Heart right ventricle (tissue), 16 donors: Measurements from ENCODE around the gene ARHGEF7. TPM values are rescaled to one million over a fixed set of nuclear protein-coding genes. Genes with fewer than 3 reads are reported as not detected.

Experiments
- ATAC-seq, 8 donors: fragments of 200-7000 bp; cut with Tn5 transposase; one replicate each; pipeline ENCODE4 v1.9.1; 2020; ENCODE audit warnings: mild to moderate bottlenecking in 8 of 8, moderate library complexity in 8 of 8, moderate number of reproducible peaks in 1 of 8
- DNase-seq, 2 donors: peaks; one replicate each; pipeline ENCODE4 v3.0.0-alpha.2; 2020
- H3K27ac ChIP-seq, 10 donors: fragments of 200-600 bp; sonication (generic) in 2 of 10; one replicate each; pipeline versions ENCODE4 v1.5.0 to v1.8.0; 2020 to 2022; ENCODE audit warnings: mild to moderate bottlenecking in 3 of 10
- H3K27me3 ChIP-seq, 7 donors: fragments of 200-600 bp; one replicate each; pipeline ENCODE4 v1.8.0; 2021 to 2022; ENCODE audit warnings: mild to moderate bottlenecking in 2 of 7
- H3K36me3 ChIP-seq, 9 donors: fragments of 200-600 bp; sonication (generic) in 1 of 9; one replicate each; pipeline versions ENCODE4 v1.5.0 to v1.8.0; 2020 to 2022; ENCODE audit warnings: mild to moderate bottlenecking in 2 of 9
- H3K4me1 ChIP-seq, 9 donors: fragments of 200-600 bp; sonication (generic) in 1 of 9; one replicate each; pipeline versions ENCODE4 v1.5.0 to v1.8.0; 2020 to 2022; ENCODE audit warnings: mild to moderate bottlenecking in 4 of 9
- H3K4me3 ChIP-seq, 10 donors: fragments of 200-600 bp; sonication (generic) in 2 of 10; one replicate each; pipeline versions ENCODE4 v1.5.0 to v1.8.0; 2020 to 2022; ENCODE audit warnings: mild to moderate bottlenecking in 7 of 10, moderate library complexity in 2 of 10
- H3K9me3 ChIP-seq, 11 donors: fragments of 200-600 bp in 10 of 11; sonication (generic) in 2 of 11; one replicate each; pipeline versions ENCODE4 v1.5.0 to v1.8.0; 2013 to 2022; ENCODE audit warnings: mild to moderate bottlenecking in 2 of 11, control low read depth in 1 of 11, moderate library complexity in 1 of 11
- WGBS, 2 donors: extraction: QIAGEN DNeasy Blood & Tissue Kit; methylation state at CpG; one replicate each; pipeline ENCODE4 v1.1.7; 2013; ENCODE audit warnings: inconsistent platforms in 1 of 2; 5-methylcytosine and 5-hydroxymethylcytosine counted together
- intact Hi-C, 10 donors: fragments of 100-400 bp; cut with DNase I; formaldehyde crosslinking; loops; one replicate each; pipeline versions ENCODE4 v1.11.1 to v1.14.2; 2022
- polyA plus RNA-seq, 2 donors: library from polyadenylated mRNA; stranded (reverse); fragments of 200-250 nt; gene quantifications; one replicate each; pipeline ENCODE4 v1.2.3, GENCODE V29; 2013
- total RNA-seq, 10 donors: library from RNA; stranded (reverse); fragmentation: NEBNext Ultra II Directional in 3 of 10; extraction: Animal tissue kit (Norgen Biotek cat#: 25700) in 3 of 10; gene quantifications; one replicate each; pipeline versions ENCODE4 v1.2.1 to v1.2.4, GENCODE V29; 2021 to 2023
- TF ChIP-seq, protein P1 (sequence below), 9 donors: fragments of 200-600 bp; sonication (generic) in 2 of 9; IDR thresholded peaks; one replicate each; pipeline versions ENCODE4 v1.5.0 to v1.8.0; 2021 to 2022; ENCODE audit warnings: antibody characterized with exemption in 9 of 9, mild to moderate bottlenecking in 5 of 9, moderate library complexity in 1 of 9
- donor health status: Arrhythmogenic right ventricular cardiomyopathy.
- donor health status: ischemic (EF 13 %, LVEDD 7.1; RV severe dilation, severe dysfunction).
- donor health status: healthy with polysubstance abuse.
- donor health status: DM: no; HTN: yes; CAD: no.
- donor health status: DM: no; HTN: no; CAD: no.
- donor health status: ischemic (EF 25% LVEDD 6.9; RV normal size, moderate dysfunction).
- donor health status: ischemic (EF 25% LVEDD 5.7; RV mildly dilated, moderate dysfunction).
- donor health status: healthy.
- donor health status: DM: yes; HTN: yes; CAD: no.
- donor health status: Ischemic cardiomyopathy.
- donor health status: ischemic (EF 35%, LVEDD 5.7; RV mildly dilated, moderate dysfunction).
- donor health status: nonischemic (EF 11% LVEDD 7.7; RV severe dilation, severe dysfunction).
- donor health status: DM: yes; HTN: yes; CAD: no.
- donor health status: PGD.
- donor health status: ischemic (EF 29% LVEDD 5.4; RV normal size, mild dysfunction).
- donor health status: nonischemic (EF 23%, LVEDD 6.1; RV moderate dilation, normal function).

Gene ARHGEF7
- total and polyA plus RNA-seq, 12 donors = 18.4 to 56.6 (median 43.1) TPM

DNA sequence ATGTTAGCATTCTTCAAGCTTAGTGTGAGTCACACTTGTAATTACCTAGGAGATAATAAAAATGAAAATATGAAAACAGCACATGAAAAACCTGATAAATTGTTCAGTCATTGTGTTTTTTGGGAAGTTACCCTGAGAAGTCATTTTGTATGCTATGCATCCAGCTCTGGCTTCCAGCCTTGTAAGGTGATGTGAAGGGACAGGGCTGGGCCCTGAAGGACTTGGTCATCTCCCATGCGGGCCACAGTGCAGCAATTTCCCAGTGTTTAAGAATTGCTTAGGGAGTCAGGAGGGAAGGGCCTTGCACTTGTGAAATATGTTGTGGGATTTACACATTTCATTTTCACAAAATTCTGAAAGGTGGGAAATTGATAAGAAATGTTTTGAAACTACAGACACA is 41.3 kb downstream of the ARHGEF7 start:
- H3K27ac ChIP-seq = no peak overlapping the region
- intact Hi-C loops = loop anchor here in 2 of 10 donors (5.0 to 10.0 kb wide), 2 partner anchors 48 to 61 kb away; no protein-coding TSS in a partner anchor
- H3K36me3 ChIP-seq = peaks cover 0 to 23% (median 0%) of the 10 kb centered on the region in 9 donors
- H3K27me3 ChIP-seq = no peaks in the 10 kb centered on the region
- WGBS, 2 donors = 86 to 88% methylated on average over 1 of the region's 1 CpG
- ATAC-seq (no peak), DNase-seq (no peak)
- peaks cover 10 to 71% (median 45%) of the 10 kb centered on the region in 9 donors for H3K4me1 ChIP-seq
- no peaks in the 10 kb centered on the region for H3K9me3 ChIP-seq
- TF ChIP-seq, protein P1, sequence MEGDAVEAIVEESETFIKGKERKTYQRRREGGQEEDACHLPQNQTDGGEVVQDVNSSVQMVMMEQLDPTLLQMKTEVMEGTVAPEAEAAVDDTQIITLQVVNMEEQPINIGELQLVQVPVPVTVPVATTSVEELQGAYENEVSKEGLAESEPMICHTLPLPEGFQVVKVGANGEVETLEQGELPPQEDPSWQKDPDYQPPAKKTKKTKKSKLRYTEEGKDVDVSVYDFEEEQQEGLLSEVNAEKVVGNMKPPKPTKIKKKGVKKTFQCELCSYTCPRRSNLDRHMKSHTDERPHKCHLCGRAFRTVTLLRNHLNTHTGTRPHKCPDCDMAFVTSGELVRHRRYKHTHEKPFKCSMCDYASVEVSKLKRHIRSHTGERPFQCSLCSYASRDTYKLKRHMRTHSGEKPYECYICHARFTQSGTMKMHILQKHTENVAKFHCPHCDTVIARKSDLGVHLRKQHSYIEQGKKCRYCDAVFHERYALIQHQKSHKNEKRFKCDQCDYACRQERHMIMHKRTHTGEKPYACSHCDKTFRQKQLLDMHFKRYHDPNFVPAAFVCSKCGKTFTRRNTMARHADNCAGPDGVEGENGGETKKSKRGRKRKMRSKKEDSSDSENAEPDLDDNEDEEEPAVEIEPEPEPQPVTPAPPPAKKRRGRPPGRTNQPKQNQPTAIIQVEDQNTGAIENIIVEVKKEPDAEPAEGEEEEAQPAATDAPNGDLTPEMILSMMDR (IDR thresholded peaks at IDR 0.05) = no peak
- no peak overlapping the region for H3K4me3 ChIP-seq

DNA sequence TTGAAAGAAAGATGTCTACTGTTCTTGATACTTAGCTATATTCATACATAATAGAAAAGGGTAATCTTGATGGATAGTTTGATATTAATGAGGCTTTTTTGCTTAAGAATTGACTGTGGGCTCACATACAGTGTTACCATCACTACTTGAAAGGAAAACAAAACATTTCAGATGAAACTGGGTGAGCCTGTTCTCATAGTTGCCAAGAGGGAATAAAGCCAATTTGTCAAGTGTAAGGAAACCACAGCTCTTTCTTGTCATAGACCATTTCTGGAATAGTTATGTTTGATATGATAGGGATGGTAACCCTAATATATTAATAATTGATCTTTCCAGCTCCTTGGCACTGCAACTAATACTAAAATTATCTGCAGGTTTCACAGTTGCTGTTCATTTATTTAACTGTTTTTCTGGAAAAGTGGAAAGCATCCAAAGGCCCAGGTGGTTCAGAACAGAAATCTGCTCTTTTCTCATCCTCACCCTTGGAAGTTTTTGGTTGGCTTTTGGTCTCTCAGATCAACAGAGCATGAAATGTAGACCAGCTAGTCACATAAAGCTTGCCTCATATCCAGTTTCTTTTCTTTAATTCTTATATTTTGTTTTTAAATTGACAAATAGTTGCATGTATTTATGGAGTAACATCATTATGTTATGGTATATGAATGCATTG is 43.2 kb downstream of the ARHGEF7 start:
- DNase-seq = no peak

DNA sequence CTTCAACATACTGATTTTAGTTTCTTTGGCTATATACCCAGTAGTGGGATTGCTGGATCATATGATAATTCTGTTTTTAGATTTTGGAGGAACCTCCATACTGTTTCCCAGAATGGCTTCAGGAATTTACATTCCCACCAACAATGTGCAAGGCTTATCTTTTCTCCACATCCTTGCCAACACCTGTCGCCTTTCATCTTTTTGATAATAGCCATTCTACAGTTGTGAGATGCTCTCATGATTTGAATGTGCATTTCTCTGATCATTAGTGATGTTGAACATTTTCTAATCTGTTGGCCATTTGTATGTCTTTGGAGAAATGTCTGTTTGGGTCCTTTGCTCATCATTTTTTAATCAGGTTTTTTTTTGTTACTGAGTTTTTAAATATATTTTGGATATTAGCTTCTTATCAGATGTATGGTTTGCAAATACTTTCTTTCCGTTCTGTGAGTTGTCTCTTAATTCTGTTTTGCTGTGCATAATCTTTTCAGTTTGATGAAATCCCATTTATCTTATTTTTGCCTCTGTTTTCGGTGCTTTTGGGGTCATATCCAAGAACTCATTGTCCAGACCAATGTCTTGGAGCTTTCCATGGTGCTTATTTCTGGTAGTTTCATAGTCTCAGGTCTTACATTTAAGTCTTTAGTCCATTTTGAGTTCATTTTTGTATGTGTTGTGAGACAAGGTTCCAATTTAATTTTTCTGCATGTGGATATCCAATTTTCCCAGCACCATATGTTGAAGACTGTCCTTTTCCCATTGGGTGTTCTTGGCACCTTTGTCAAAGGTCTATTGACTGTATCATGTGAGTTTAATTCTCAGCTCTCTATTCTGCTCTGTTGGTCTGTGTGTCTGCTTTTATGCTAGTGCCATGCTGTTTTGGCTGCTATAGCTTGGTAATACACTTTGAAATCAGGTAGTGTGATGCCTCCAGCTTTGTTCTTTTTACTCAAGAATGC is 44.5 kb downstream of the ARHGEF7 start:
- 95% methylated on average over 3 of the region's 3 CpGs for WGBS, 2 donors
- TF ChIP-seq, protein P1 (IDR thresholded peaks at IDR 0.05) = no peak
- peaks cover 4 to 80% (median 39%) of the 10 kb centered on the region in 9 donors for H3K4me1 ChIP-seq
- H3K27ac ChIP-seq = no peak overlapping the region
- H3K4me3 ChIP-seq = no peak overlapping the region
- ATAC-seq (no peak), DNase-seq (no peak)
- intact Hi-C loops = loop anchor here in 2 of 10 donors (5.0 to 10.0 kb wide), 2 partner anchors 45 to 58 kb away; no protein-coding TSS in a partner anchor
- no peaks in the 10 kb centered on the region for H3K27me3 ChIP-seq
- H3K9me3 ChIP-seq = no peaks in the 10 kb centered on the region
- peaks cover 0 to 38% (median 6%) of the 10 kb centered on the region in 9 donors for H3K36me3 ChIP-seq

More for the DNA sequence above, 43.2 kb downstream of the ARHGEF7 start:
- H3K36me3 ChIP-seq = peaks cover 0 to 32% (median 0%) of the 10 kb centered on the region in 9 donors
- no peak for ATAC-seq
- H3K4me1 ChIP-seq = peaks cover 7 to 73% (median 44%) of the 10 kb centered on the region in 9 donors
- H3K4me3 ChIP-seq = no peak overlapping the region
- H3K27me3 ChIP-seq = no peaks in the 10 kb centered on the region
- intact Hi-C loops = loop anchor here in 2 of 10 donors (5.0 to 10.0 kb wide), 2 partner anchors 47 to 59 kb away; no protein-coding TSS in a partner anchor
- H3K9me3 ChIP-seq = no peaks in the 10 kb centered on the region
- TF ChIP-seq, protein P1 (IDR thresholded peaks at IDR 0.05) = no peak
- H3K27ac ChIP-seq = no peak overlapping the region

DNA sequence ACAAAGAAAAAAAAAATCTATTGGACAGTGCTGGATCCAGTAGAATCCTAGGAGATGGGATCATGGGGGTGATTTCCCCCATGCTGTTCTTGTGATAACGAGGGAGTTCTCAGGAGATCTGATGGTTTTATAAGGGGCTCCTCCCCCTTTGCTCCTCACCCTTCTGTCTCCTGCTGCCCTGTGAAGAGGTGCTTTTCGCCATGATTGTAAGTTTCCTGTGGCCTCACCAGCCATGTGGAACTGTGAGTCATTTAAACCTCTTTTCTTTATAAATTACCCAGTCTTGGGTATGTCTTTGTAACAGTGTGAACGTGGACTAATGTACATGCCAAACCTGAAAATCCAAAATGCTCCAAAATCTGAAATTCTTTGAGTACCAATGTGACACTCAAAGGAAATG is 45.5 kb downstream of the ARHGEF7 start:
- no peak for ATAC-seq

More for the DNA sequence above, 45.5 kb downstream of the ARHGEF7 start:
- peaks cover 3 to 80% (median 30%) of the 10 kb centered on the region in 9 donors for H3K4me1 ChIP-seq
- intact Hi-C loops = no loop called here
- H3K27ac ChIP-seq = no peak overlapping the region
- 97 to 98% methylated on average over 3 of the region's 3 CpGs for WGBS, 2 donors
- no peak for DNase-seq
- TF ChIP-seq, protein P1 (IDR thresholded peaks at IDR 0.05) = no peak
- no peak overlapping the region for H3K4me3 ChIP-seq
- no peaks in the 10 kb centered on the region for H3K9me3 ChIP-seq
- peaks cover 0 to 41% (median 6%) of the 10 kb centered on the region in 9 donors for H3K36me3 ChIP-seq
- H3K27me3 ChIP-seq = no peaks in the 10 kb centered on the region
